GM12873 (cell line): Measurements from ENCODE around the gene AUH.

ENCODE experiments used
- CTCF ChIP-seq: IDR thresholded peaks from 2 replicates; pipeline ENCODE4 v1.5.1; 2012; ENCODE audit warnings: low read depth, mild to moderate bottlenecking, moderate library complexity, low read length, control low read depth; ENCODE audit not compliant: insufficient read depth; ENCODE audit errors: missing control alignments

The AUH gene

GRCh38 chr9:91187965-91188344 lies 173.8 kb downstream of the AUH start:
- TF ChIP-seq CTCF: no peak

- TF ChIP-seq CTCF: no peak
Measured at GRCh38 chr9:91187311-91187964, 174.3 kb downstream of the AUH start.

DNA sequence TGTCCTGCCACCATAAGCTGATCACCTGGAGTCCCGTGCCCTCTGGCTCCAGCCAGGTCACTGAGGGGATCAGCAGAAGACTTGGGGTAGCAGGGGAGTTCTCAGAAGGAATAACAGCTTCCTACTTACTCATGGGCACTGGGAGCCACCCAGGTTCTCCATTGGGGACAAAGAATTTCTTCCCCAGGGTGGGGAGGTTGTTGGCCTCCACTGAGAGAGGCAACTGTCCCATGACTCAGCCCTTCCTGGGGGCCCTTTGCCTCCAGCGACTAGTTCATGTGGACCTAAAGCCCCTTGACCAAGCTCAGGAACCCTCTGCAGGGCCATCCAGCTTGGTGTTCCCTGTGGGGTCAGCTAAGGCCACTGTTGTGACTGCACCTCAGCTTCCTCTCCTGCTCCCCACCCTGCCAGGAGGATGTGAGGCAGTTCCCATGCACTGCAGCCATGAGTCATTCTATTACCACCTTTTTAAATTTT lies 175.0 kb downstream of the AUH start:
- no peak for TF ChIP-seq CTCF

GRCh38 chr9:91185193-91185886 lies 176.4 kb downstream of the AUH start:
- no peak for TF ChIP-seq CTCF

DNA sequence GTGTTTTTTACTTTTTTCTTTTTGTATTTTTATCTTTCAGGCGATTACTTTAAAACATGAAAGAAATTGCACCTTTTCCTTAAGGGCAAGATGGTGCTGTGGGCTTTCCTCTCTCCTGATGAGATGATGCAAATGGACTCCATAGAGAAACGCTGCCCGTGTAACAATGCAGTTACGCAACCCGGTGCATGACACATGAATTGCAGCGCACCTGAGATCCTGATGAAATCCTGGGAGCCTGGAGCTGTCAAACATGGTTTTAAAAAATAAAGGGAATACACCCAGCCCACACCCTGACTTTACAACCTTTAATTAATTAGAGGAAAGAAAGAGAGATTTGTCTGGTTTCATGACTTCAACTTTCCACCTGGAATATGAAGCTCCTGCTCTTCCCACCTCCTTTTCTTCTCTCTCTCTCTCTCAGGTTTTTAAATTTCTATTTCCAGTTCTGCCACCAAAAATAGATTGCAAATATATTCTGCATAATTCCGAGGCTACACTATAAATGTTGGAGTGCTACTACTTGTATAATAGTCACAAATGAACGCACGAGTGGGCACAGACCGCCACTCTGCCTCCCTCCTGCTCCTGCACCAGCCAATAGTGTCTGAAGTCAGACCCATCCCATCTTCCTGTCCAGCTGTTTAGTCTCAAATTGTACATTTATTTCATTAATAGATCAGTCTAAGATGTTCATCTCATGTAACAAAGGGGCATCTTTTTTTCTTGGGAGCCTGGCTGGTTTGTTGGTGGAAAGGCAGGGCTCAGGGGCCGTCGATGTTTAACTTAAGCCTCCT lies 179.1 kb downstream of the AUH start:
- TF ChIP-seq CTCF: no peak

DNA sequence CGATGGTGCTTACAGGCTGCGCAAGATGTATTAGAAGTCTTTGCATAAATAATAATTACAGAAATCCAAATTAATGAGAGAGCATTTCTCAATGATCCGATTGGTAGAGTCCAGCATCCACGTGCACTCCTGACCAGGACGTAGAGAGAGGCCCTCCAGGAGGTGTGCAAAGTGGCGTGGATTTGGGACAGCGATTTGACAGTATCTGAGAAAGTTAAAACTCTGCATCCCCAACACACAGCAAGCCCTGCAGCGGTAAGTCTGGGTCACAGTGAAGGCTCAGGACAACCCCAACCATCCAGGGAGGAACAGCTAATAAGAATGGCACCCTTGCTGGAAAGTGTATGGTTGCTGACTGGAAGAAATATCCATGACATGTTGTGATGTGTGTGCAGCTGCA lies 180.2 kb downstream of the AUH start:
- TF ChIP-seq CTCF: no peak

DNA sequence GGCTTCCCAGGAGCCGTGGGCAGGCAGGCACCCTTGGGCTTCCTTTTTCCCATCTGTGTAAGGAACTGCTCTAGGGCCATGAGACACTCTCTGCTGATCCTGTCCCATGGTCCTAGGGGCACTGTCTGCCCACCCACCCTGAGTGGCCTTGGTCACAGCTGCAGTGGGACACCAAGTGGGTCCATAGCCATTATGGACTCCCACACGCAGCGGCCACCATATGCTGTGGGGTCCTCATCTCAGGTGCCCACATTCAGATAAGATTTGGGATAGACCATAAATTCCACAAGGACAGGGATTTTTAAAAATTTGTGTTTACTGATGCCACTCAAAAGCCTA lies 180.8 kb downstream of the AUH start:
- no peak for TF ChIP-seq CTCF
